CD4-positive, alpha-beta T cell treated with Interleukin-21 for 1 hour (primary cell): ENCODE measurements around the gene ETV6.

ENCODE experiments used
- DNase-seq: peaks from one replicate; pipeline ENCODE4 v3.0.0-alpha.2; 2020

Gene ETV6

DNA sequence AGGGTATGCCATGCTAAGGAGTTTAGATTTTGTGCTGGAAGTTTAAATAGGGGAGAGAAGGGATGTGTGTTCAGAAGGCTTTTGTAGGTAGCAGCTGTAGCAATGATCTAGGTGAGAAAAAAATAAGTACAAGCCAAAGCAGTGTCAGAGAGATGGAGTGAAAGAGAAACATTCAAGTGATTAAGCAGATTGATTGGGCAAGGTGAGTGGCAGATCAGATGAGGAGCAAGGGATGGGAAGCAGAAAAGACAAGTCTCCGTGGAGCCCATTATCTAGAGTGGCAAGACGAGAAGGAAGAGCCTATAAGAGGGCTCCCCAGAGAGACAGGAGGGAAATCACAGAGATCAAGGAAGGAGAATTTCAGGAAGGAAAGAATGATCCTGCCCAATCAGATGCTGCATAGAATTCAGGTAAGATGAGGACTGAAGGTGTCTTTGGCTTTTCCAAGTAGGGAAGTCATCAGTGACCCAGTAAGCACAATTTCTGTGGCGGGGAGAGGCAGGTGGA lies 133.5 kb downstream of the ETV6 start:
- DNase-seq: no peak

DNA sequence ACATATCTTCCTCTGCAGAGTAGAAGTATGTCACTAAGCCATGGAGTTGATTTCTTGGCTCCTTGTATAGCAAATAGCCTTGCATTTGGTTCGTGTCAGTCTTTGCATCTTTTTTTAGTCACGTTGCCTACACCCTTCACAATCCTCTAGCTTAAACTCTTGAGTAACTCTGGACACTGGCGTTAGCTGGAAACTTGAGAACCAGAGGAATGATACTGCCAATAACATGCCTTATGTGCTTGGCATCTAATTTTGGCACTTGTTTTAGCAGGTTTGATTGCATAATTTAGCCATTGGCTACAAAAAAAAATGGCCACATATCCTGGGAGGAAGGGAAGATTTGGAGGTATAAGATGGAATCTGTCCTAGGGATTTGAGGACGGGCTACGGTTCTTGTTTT lies 136.2 kb downstream of the ETV6 start:
- DNase-seq: no peak

DNA sequence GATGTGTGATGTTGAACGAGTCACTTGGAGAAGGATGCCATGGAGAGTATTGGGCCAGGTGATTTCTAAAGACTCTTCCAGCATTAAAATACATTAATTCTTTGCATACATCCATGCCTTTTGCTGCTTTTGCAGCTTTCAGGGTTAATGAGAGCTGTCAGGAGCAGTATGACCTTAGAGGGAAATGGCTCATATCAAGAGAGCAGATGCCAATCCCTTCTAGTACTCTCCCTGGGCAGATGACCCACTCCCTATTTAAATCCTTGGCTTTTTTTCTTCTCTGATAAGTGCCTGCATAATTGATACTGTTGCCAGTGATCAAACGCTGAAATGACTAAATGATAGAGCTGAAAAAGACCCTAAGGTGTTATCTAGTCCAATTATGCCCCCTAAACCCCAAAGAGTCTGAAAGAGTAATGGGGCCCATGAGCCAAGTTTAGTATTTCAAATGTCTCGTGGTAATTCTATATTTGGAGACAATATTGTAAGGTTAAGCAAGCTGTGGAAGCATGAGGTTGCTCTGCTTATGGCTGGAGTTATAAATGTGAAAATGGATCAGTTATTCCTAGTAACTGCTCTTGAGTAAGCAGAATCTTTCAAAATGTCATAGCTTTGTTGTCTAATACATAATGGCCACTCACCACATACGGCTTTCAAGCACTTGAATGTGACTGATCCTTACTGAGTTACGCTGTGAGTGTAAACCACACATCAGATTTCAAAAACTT lies 137.3 kb downstream of the ETV6 start:
- DNase-seq: no peak

GRCh38 chr12:11787437-11787836 lies 138.0 kb downstream of the ETV6 start:
- no peak for DNase-seq

DNA sequence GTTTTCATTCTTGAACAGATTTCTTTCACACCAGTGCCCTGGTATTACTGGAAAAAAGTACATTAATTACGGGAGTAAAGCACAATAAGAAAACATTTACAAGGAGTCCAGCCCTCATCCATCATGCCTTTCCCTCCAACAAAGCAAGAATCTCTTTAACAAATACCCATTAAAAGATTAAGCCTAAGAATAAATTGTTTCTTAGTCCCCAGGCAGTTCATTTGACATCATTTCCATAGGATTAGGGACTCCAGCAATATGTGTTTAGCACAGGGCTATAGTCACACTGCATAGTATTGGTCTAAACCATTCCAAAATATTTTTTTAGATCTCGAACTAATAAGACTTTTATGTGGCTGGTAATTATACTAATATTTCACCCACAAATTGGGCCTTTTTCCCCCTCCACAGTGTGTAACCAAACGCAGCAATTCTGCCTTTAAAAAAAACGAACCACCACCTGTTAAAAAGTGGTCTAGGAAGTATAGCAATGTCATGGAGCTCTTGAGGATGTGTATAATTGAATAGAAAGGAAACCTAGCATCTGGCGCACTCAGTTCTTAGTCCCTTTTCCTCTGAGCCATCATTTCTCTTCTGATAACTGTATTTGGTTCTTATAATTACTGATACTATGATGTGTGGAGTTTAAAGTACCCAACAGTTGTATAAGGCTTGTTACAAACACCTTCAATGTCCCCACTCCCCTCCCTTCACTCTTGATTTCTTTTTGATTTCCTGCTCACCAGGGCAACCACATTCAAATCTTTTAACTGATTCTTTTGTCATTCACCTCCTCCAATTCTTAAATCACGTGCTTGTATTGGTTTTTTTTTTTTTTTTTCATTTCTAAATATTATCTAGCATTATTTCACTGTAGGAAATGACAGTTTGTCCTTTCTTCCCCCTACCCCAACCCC lies 138.7 kb downstream of the ETV6 start:
- DNase-seq: no peak

- DNase-seq: no peak
Measured at GRCh38 chr12:11793921-11794710, 144.6 kb downstream of the ETV6 start.

DNA sequence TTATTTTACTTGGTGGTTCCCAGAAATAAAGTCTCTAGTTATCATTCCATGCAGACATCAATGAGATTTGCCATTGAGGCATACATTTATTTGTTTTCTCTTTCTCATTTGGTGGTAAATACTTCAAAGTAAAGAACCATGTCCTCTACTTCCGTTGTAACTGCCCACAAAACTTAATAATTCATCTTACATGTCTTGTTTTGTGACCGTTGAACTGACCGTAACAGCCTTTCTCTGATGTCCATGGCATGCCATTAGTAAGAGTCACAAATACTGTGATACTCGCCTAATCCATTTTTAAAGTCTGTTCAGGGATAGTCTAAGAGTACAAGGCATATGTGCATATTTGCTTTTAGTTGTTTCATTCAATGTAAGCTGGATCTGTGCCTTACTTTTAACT lies 145.3 kb downstream of the ETV6 start:
- no peak for DNase-seq

DNA sequence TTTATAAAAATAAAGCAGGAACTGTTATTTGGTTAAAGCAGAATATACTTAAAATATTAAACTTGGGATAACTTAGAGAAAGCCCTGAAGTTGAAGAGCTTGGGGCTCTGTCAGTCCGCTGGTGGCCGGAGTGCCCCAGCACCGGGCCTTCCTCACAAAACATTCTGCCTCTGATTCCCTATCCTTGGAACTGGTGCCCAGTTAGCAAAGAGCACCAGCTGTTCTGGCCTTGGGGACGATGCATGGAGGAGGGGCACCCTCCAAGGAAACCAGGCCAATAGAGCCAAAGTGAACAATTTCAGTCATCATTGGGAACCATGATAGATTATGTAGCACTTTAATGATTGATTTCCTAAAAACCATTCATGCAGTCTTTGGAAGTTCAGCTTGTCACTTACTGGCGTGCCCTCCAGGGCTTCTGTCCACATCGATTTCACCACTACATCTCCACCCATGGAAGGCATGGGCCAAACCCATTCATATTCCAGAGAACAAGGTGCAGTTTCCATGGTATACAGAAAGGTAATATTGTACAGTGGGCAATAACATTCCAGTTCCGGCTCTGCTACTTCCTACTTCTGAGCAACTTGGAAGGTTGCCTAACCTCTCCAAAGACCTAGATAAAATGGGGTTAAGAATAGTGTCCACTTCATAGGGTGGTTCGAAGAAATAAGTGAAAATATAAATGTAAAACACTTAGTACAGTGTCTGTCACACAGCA lies 145.9 kb downstream of the ETV6 start:
- DNase-seq: no peak

GRCh38 chr12:11795913-11796459 lies 146.5 kb downstream of the ETV6 start:
- no peak for DNase-seq

- no peak for DNase-seq
Measured at GRCh38 chr12:11797317-11797913, 147.9 kb downstream of the ETV6 start.

DNA sequence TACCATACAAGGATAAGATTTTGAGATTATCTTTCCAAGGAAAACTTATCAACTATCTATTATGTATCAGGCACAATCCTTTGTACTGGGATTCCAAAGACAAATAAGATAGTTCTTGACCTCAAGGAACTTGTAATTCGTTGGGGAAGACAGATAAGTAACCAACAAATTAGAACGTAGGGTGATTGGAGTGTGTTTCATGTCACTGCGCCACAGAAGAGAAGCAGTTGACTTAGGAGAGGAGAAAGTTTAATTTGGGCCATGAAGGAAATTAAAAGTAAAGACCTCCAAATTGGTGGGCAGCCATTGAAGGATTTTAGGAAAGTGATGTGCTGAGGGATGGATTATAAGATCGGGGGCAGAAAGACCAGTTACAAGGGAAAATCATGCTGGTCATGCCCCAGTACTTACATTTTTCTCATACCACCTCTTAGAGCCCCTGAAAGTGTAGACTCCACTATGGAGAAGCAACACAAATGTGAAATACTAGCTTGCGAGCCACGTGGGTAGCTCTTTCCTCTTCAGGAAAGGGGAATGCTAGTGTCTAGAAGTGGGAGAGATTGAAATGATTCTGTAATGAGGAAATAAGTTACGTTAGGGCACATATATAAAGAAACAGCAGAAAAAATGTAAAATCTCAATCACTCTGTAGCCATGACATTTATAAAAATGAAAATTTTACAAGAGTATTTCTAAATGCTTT lies 148.7 kb downstream of the ETV6 start:
- no peak for DNase-seq

DNA sequence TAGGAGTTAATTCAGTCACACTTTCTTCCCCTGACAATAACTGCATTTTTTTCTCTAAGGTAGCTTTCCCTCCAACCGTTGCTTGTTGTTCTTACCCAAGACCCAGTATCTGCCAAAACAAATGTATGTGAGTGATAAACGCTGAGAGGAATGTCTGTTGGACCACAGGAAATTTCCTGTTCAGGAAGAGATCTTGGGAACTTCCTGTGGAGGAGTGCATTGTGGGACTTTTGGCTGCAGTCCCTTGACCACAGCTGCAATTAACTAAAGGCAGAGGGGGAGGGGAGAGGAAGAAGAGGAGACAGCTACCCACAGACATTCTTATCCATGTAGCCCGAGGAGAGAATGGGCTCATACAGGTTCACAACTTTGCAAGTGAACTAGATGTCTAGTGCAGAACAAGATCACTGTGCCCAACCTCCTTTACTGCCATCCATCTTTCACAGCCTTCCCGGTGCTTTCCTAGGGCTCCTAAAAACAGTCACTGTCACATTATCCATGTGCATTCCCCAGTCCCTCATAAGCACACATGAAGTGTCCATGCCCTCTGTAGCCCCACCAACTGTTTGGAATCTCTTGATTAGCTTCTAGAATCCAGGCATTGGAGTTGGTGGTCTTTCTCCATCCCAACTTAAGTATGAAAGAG lies 149.5 kb downstream of the ETV6 start:
- DNase-seq: no peak

DNA sequence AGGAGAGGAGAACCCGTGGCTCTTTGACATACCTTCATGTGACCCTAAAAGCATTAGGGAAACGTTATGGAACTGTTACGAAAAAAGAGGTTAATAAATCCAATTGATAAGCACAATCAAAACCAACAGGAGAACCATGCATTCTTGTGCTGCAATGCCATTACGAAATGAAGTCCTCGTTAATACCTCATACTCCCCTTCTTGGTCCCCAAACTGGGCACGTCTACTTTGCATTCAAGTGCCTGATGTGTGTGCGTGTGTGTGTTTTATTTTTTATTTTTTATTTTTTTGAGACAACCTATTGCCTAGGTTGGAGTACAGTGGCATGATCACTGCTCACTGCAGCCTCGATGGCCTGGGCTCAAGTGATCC lies 150.0 kb downstream of the ETV6 start:
- DNase-seq: no peak

DNA sequence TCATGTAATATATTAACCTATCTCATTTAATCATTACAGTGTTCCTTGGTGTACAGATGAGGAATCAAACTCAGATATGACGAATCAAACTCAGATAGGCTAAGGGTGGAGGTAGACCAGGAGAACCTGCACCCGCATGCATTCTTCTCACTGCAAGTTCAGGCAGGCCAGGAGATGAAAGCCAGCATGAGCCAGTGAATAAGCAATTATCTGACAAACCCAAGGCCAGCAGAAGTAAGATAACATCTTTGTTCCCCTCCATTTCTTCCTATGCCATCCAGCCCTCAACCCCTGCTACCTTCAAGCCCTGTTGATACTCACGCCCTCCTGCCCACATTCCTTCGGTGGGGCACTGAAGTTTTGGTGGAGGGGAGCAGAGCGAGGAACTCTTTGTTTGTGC lies 152.2 kb downstream of the ETV6 start:
- DNase-seq: no peak

DNA sequence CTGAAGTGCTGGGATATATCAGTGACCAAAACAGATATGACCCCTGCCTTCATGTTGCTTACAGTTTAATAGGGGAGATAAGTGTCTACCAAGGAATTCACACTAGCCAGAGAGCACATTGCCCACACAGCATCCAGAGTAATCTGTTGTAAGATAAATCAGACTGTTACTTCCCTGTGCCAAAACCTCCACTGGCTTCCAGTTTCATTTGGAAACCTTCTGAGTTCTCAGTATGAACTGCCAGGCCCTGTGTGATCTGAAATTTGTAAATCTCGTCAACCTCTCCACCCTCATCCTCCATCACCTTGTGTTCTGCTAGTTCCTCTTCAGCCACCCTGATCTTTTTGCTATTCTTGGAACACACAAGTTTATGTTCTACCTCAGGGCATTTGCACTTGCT lies 154.7 kb downstream of the ETV6 start:
- DNase-seq: no peak

GRCh38 chr12:11805043-11805442 lies 155.6 kb downstream of the ETV6 start:
- DNase-seq: no peak

GRCh38 chr12:11805680-11806079 lies 156.2 kb downstream of the ETV6 start:
- DNase-seq: no peak

- DNase-seq: no peak
Measured at GRCh38 chr12:11807458-11807857, 158.0 kb downstream of the ETV6 start.

GRCh38 chr12:11808931-11809330 lies 159.5 kb downstream of the ETV6 start:
- DNase-seq: no peak

DNA sequence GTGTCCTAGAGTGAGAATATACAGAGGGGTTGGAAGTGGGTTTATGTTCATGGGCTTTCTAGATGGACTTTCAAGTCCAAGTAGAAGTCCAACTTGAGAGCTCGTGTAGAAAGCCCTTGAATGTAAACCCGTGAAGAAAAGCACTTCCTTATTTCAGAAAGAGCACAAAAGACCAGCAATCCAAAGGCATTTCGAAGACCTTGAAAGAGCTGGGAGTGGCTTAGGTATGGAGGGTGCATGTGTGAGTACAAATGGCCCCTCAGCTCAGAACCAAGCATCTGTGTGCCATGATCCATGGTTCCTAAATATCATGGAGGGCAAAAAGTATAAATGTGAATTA lies 160.7 kb downstream of the ETV6 start:
- no peak for DNase-seq

DNA sequence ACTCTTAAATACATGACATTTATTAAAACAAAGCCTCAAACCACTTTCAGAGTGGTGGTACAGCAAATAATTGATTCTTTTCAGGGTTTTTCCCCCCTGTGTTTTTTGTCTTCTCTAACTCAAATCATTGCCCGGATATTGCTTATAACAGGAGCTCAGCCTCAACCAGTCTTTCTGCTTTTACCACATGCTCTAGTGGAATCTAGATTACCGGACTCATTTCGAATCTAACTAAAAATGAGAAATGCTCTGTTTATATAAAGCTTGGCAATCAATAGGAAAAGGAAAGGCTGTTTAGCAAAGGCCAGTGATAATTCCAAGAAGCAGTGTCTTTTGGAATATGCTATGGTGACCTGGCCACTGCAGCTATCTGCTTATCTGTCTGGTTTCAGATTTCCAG lies 161.5 kb downstream of the ETV6 start:
- no peak for DNase-seq
